HepG2 (cell line): ENCODE data around the gene CMKLR1. TPM values are rescaled to one million over a fixed set of nuclear protein-coding genes. Genes with fewer than 3 reads are reported as not detected.

Source experiments
- ATAC-seq: fragments of 200-7000 bp; cut with Tn5 transposase; 3 replicates; pipeline ENCODE4 v1.9.1; 2020; ENCODE audit warnings: mild to moderate bottlenecking, moderate library complexity
- BruUV-seq: library from RNA; stranded (reverse); fragments of 400-500 nt; replicated peaks from 2 replicates; lab custom pipeline; 2021; lab: Mats Ljungman, UMichigan
- CTCF ChIA-PET: fragments of 300-600 bp; formaldehyde crosslinking; extraction: SDS; loops from one replicate; lab custom pipeline; 2021; ENCODE audit warnings: low total read pairs, inconsistent platforms, low intra/inter-chr PET ratio; lab: Yijun Ruan, JAX
- POLR2A ChIA-PET: fragments of 350-600 bp; sonication (Branson Sonifier 250); formaldehyde crosslinking; loops from one replicate; lab custom pipeline; 2020; ENCODE audit warnings: antibody characterized with exemption, inconsistent platforms; lab: Yijun Ruan, JAX
- DNase-seq: peaks from one replicate; pipeline ENCODE4 v3.0.0-alpha.2; 2015; ENCODE audit warnings: low spot score
- FAIRE-seq: peaks from 3 replicates; lab custom pipeline; 2011; peaks lifted over from hg19 to GRCh38; lab: Jason Lieb, UNC
- H2AFZ ChIP-seq: one replicate; pipeline ENCODE4 v1.6.1; 2011; ENCODE audit warnings: low read length, inconsistent platforms
- H3K27ac ChIP-seq: fragments of 300-600 bp; 3 replicates; pipeline ENCODE4 v1.8.0; 2011; ENCODE audit warnings: mixed run types, mild to moderate bottlenecking, mixed read lengths, low read length, inconsistent platforms; ENCODE audit not compliant: insufficient read depth; ENCODE audit errors: extremely low read length
- H3K27me3 ChIP-seq, 2 experiments: fragments of 200-600 bp in 1 of 2; 2 replicates in 1 of 2; 3 replicates in 1 of 2; pipeline versions ENCODE4 v1.6.0 to v1.8.0; 2011; ENCODE audit warnings: low read length in 2 of 2, mild to moderate bottlenecking in 2 of 2, moderate library complexity in 2 of 2, inconsistent platforms in 1 of 2; ENCODE audit not compliant: insufficient read depth in 2 of 2, control insufficient read depth in 1 of 2
- H3K36me3 ChIP-seq, 2 experiments: fragments of 200-600 bp in 1 of 2; replicated peaks in 1 of 2; 2 replicates in 1 of 2; 3 replicates in 1 of 2; pipeline versions ENCODE4 v1.5.1 to v1.8.0; 2011; ENCODE audit warnings: low read length in 2 of 2, inconsistent platforms in 1 of 2; ENCODE audit not compliant: insufficient read depth in 2 of 2, control insufficient read depth in 1 of 2
- H3K4me1 ChIP-seq: 2 replicates; pipeline ENCODE4 v1.5.1; 2012; ENCODE audit warnings: low read length, inconsistent platforms; ENCODE audit not compliant: insufficient read depth
- H3K4me2 ChIP-seq: 2 replicates; pipeline ENCODE4 v1.6.0; 2011; ENCODE audit warnings: low read depth, low read length, inconsistent platforms
- H3K4me3 ChIP-seq, 3 experiments: fragments of 200-600 bp in 1 of 3; sonication (generic), shearing (Covaris generic) in 1 of 3; replicated peaks in 1 of 3; 2 replicates each; pipeline ENCODE4 v1.5.1; 2011 to 2016; ENCODE audit warnings: low read length in 3 of 3, inconsistent platforms in 2 of 3, low read depth in 2 of 3, mild to moderate bottlenecking in 2 of 3, control low read depth in 1 of 3, mixed read lengths in 1 of 3; ENCODE audit not compliant: insufficient read depth in 1 of 3
- H3K79me2 ChIP-seq: one replicate; pipeline ENCODE4 v1.6.1; 2011; ENCODE audit warnings: low read length, inconsistent platforms; ENCODE audit not compliant: insufficient read depth
- H3K9ac ChIP-seq: 2 replicates; pipeline ENCODE4 v1.6.0; 2011; ENCODE audit warnings: mild to moderate bottlenecking, low read depth, low read length, inconsistent platforms; ENCODE audit not compliant: insufficient read depth
- H3K9me3 ChIP-seq: 2 replicates; pipeline ENCODE4 v1.5.1; 2012; ENCODE audit warnings: mild to moderate bottlenecking, low read length
- H4K20me1 ChIP-seq: 2 replicates; pipeline ENCODE4 v1.6.0; 2011; ENCODE audit warnings: inconsistent platforms, mild to moderate bottlenecking, low read length, moderate library complexity; ENCODE audit not compliant: insufficient read depth
- FIP1L1 ChIP-seq: fragments of 200-400 bp; formaldehyde crosslinking; IDR thresholded peaks from 2 replicates; pipeline ENCODE4 v1.6.1; 2018; ENCODE audit warnings: low read depth, mild to moderate bottlenecking, low read length, moderate library complexity, borderline replicate concordance; ENCODE audit not compliant: insufficient read depth
- MED8 ChIP-seq: sonication (generic); formaldehyde crosslinking; IDR thresholded peaks from 2 replicates; pipeline ENCODE4 v1.8.1; 2023; ENCODE audit warnings: mild to moderate bottlenecking, missing genetic modification reagents; ENCODE audit not compliant: insufficient replicate concordance
- RERE ChIP-seq: IDR thresholded peaks from 2 replicates; pipeline ENCODE4 v1.6.1; 2016; ENCODE audit warnings: low read depth, missing genetic modification reagents, missing compliant biosample characterization
- TSC22D2 ChIP-seq: sonication (generic); formaldehyde crosslinking; IDR thresholded peaks from 2 replicates; pipeline ENCODE4 v1.5.1; 2020; ENCODE audit warnings: missing genetic modification reagents, mild to moderate bottlenecking, borderline replicate concordance
- ZNF224 ChIP-seq: sonication (generic); formaldehyde crosslinking; IDR thresholded peaks from 2 replicates; pipeline ENCODE4 v1.5.0; 2020; ENCODE audit warnings: mild to moderate bottlenecking, missing genetic modification reagents
- ZNF337 ChIP-seq: sonication (generic); formaldehyde crosslinking; IDR thresholded peaks from 2 replicates; pipeline ENCODE4 v1.5.1; 2020; ENCODE audit warnings: missing genetic modification reagents, low read depth, mild to moderate bottlenecking, borderline replicate concordance
- WGBS: methylation state at CpG from one replicate; pipeline ENCODE4 v1.1.6; 2017; ENCODE audit warnings: low lambda C conversion rate; 5-methylcytosine and 5-hydroxymethylcytosine counted together
- in situ Hi-C: cut with HindIII; loops from 2 replicates; pipeline ENCODE4 v1.10.0; 2017; ENCODE audit warnings: low pct_unique_long_range_greater_than_20kb; ENCODE audit not compliant: extremely low pct_ligation_motif_present
- intact Hi-C: fragments of 100-400 bp; cut with micrococcal nuclease; formaldehyde crosslinking; loops from one replicate; pipeline ENCODE4 v1.10.0; 2022; ENCODE audit not compliant: unreplicated experiment
- polyA plus RNA-seq, 8 experiments: library from polyadenylated mRNA; depleted of rRNA in 3 of 8; stranded (reverse) in 7 of 8; unstranded in 1 of 8; fragments of >200 nt; fragmentation: Illumina TruSeq in 4 of 8; extraction: Trizol in 4 of 8; gene quantifications; 2 replicates each; pipeline versions ENCODE4 v1.2.1 to v1.2.3, GENCODE V29; 2011 to 2016; ENCODE audit warnings: low read depth in 4 of 8, missing spikeins in 1 of 8, mixed read lengths in 1 of 8; ENCODE audit not compliant: insufficient read depth in 1 of 8
- total RNA-seq, 5 experiments: library from RNA; depleted of rRNA; stranded (reverse); fragments of >200 nt; fragmentation: Illumina TruSeq; extraction: Trizol; gene quantifications; 2 replicates each; pipeline ENCODE4 v1.2.3, GENCODE V29; 2016; ENCODE audit warnings: low read depth in 1 of 5

Gene CMKLR1
- total and polyA plus RNA-seq, 2 of the 13 experiments (the other 11 are each of a cell fraction or from before 2014, with no cell fraction given): not detected

GRCh38 chr12:108387771-108388170 lies 48.7 kb upstream of the CMKLR1 start (continued):
- TF ChIP-seq TSC22D2 (no peak), RERE (CRISPR knock-in tag) (no peak), ZNF224 (no peak), MED8 (CRISPR knock-in tag) (no peak)

GRCh38 chr12:108386709-108387360 lies 47.7 kb upstream of the CMKLR1 start:
- no peak for ATAC-seq
- in situ Hi-C loops (no loop called here), intact Hi-C loops (no loop called here)
- no peaks in the 10 kb centered on the region for H3K79me2 ChIP-seq
- no peak for TF ChIP-seq ZNF337 (CRISPR knock-in tag)
- no peak for TF ChIP-seq FIP1L1
- TF ChIP-seq, all 625 proteins: peak for 0
- ChIA-PET CTCF (no interaction called here), POLR2A (no interaction called here)
- H2AFZ ChIP-seq: no peak overlapping the region
- WGBS: 10% methylated on average over 8 of the region's 8 CpGs
- no peak overlapping the region for H3K4me2 ChIP-seq
- H3K27me3 ChIP-seq: peaks cover 0 to 1% of the 10 kb centered on the region in 2 experiments; a peak in 1 of 5 replicates
- FAIRE-seq (no peak), DNase-seq (no peak)
- H3K9ac ChIP-seq: no peak overlapping the region
- no peaks in the 10 kb centered on the region for H4K20me1 ChIP-seq
- H3K4me3 ChIP-seq: no peak overlapping the region
- no TSS peak for BruUV-seq
- H3K4me1 ChIP-seq: no peaks in the 10 kb centered on the region
- no peak overlapping the region for H3K27ac ChIP-seq
- H3K9me3 ChIP-seq: no peaks in the 10 kb centered on the region
- no peaks in the 10 kb centered on the region for H3K36me3 ChIP-seq
